ENCODE data around the gene TMEM156.
"Not testable (repeated sequence)": the region's sequence is repeated elsewhere in the genome, so short reads cannot be mapped to it uniquely, and the experiment has no call there.

Gene TMEM156

GRCh38 chr4:38993683-38994082, 38.5 kb downstream of the TMEM156 start:
- no peak for DNase-seq (ENCODE audit: low read depth in 2 of 2, low spot score in 1 of 2)

GRCh38 chr4:38990241-38990640, 42.0 kb downstream of the TMEM156 start:
- no peak for DNase-seq (ENCODE audit: low read depth in 2 of 2, low spot score in 1 of 2)

- no peak for DNase-seq (ENCODE audit: low read depth in 2 of 2, low spot score in 1 of 2)
These were observed 42.7 kb downstream of the TMEM156 start for GRCh38 chr4:38989487-38989886.

GRCh38 chr4:38988353-38988752, 43.9 kb downstream of the TMEM156 start:
- DNase-seq (ENCODE audit: low read depth in 2 of 2, low spot score in 1 of 2): not testable (repeated sequence)

GRCh38 chr4:38987491-38987890, 44.7 kb downstream of the TMEM156 start:
- no peak for DNase-seq (ENCODE audit: low read depth in 2 of 2, low spot score in 1 of 2)

- DNase-seq (ENCODE audit: low read depth in 2 of 2, low spot score in 1 of 2): no peak
These were observed 46.7 kb downstream of the TMEM156 start for GRCh38 chr4:38985410-38986100.

GRCh38 chr4:38983787-38984598, 48.2 kb downstream of the TMEM156 start:
- no peak for DNase-seq (ENCODE audit: low read depth in 2 of 2, low spot score in 1 of 2)

- DNase-seq (ENCODE audit: low read depth in 2 of 2, low spot score in 1 of 2): no peak
These were observed 48.9 kb downstream of the TMEM156 start for GRCh38 chr4:38983291-38983690.

GRCh38 chr4:38982361-38983095, 49.7 kb downstream of the TMEM156 start:
- no peak for DNase-seq (ENCODE audit: low read depth in 2 of 2, low spot score in 1 of 2)

- no peak for DNase-seq (ENCODE audit: low read depth in 2 of 2, low spot score in 1 of 2)
These were observed 51.1 kb downstream of the TMEM156 start for GRCh38 chr4:38980903-38981676.

GRCh38 chr4:38979511-38980230, 52.5 kb downstream of the TMEM156 start:
- DNase-seq (ENCODE audit: low read depth in 2 of 2, low spot score in 1 of 2): no peak

- DNase-seq (ENCODE audit: low read depth in 2 of 2, low spot score in 1 of 2): no peak
These were observed 53.1 kb downstream of the TMEM156 start for GRCh38 chr4:38979081-38979480.

- no peak for DNase-seq (ENCODE audit: low read depth in 2 of 2, low spot score in 1 of 2)
These were observed 55.9 kb downstream of the TMEM156 start for GRCh38 chr4:38976308-38976707.

GRCh38 chr4:38968668-38969067, 63.5 kb downstream of the TMEM156 start:
- no peak for DNase-seq (ENCODE audit: low read depth in 2 of 2, low spot score in 1 of 2)

GRCh38 chr4:38967260-38968095, 64.7 kb downstream of the TMEM156 start:
- no peak for DNase-seq (ENCODE audit: low read depth in 2 of 2, low spot score in 1 of 2)

GRCh38 chr4:38965866-38966265, 66.3 kb downstream of the TMEM156 start:
- DNase-seq (ENCODE audit: low read depth in 2 of 2, low spot score in 1 of 2): no peak

GRCh38 chr4:38964942-38965775, 67.0 kb downstream of the TMEM156 start:
- DNase-seq (ENCODE audit: low read depth in 2 of 2, low spot score in 1 of 2): no peak

GRCh38 chr4:38959248-38959647, 73.0 kb downstream of the TMEM156 start:
- DNase-seq (ENCODE audit: low read depth in 2 of 2, low spot score in 1 of 2): not testable (repeated sequence)

Data from stimulated activated CD8-positive, alpha-beta memory T cell treated with anti-CD3 and anti-CD28 coated beads, Interleukin-4, amount 100 ng/mL, for 1 hour (primary cell).